GM23248 (cell line): Measurements from ENCODE around the gene MTSS2. TPM values are rescaled to one million over a fixed set of nuclear protein-coding genes. Genes with fewer than 3 reads are reported as not detected.

ENCODE experiments used
- DNase-seq: peaks from one replicate; pipeline ENCODE4 v3.0.0-alpha.2; 2015
- H2AFZ ChIP-seq: fragments of 200-600 bp; sonication (generic); 2 replicates; pipeline ENCODE4 v1.6.1; 2016; ENCODE audit warnings: antibody characterized with exemption
- H3F3A ChIP-seq: fragments of 200-600 bp; sonication (generic); 2 replicates; pipeline ENCODE4 v1.6.1; 2016; ENCODE audit warnings: mild to moderate bottlenecking, antibody characterized with exemption, mixed run types; ENCODE audit not compliant: insufficient read depth
- H3K27ac ChIP-seq: fragments of 200-600 bp; sonication (generic); 2 replicates; pipeline ENCODE4 v1.5.1; 2016; ENCODE audit warnings: mild to moderate bottlenecking
- H3K27me3 ChIP-seq: fragments of 200-600 bp; sonication (generic); replicated peaks from 2 replicates; pipeline ENCODE4 v1.6.1; 2016; ENCODE audit warnings: mild to moderate bottlenecking; ENCODE audit not compliant: insufficient read depth
- H3K36me3 ChIP-seq: fragments of 200-600 bp; sonication (generic); 2 replicates; pipeline ENCODE4 v1.6.1; 2016; ENCODE audit warnings: low read depth, mild to moderate bottlenecking
- H3K4me1 ChIP-seq: fragments of 200-600 bp; sonication (generic); 2 replicates; pipeline ENCODE4 v1.6.1; 2016; ENCODE audit warnings: mild to moderate bottlenecking; ENCODE audit not compliant: insufficient read depth
- H3K4me2 ChIP-seq: fragments of 200-600 bp; sonication (generic); one replicate; pipeline ENCODE4 v1.6.1; 2016; ENCODE audit warnings: mild to moderate bottlenecking; ENCODE audit not compliant: unreplicated experiment
- H3K4me3 ChIP-seq: fragments of 200-600 bp; sonication (generic); 2 replicates; pipeline ENCODE4 v1.5.1; 2016; ENCODE audit warnings: mild to moderate bottlenecking
- H3K79me2 ChIP-seq: fragments of 200-600 bp; sonication (generic); 2 replicates; pipeline ENCODE4 v1.6.1; 2016; ENCODE audit warnings: mild to moderate bottlenecking; ENCODE audit not compliant: insufficient read depth
- H3K9ac ChIP-seq: fragments of 200-600 bp; sonication (generic); 2 replicates; pipeline ENCODE4 v1.6.1; 2016; ENCODE audit warnings: mild to moderate bottlenecking
- H3K9me2 ChIP-seq: fragments of 200-600 bp; sonication (generic); 2 replicates; pipeline ENCODE4 v1.6.1; 2016; ENCODE audit warnings: mixed run types, mild to moderate bottlenecking, moderate library complexity; ENCODE audit not compliant: insufficient read depth
- H3K9me3 ChIP-seq: fragments of 200-600 bp; sonication (generic); one replicate; pipeline ENCODE4 v1.6.1; 2017; ENCODE audit warnings: low read depth
- H4K20me1 ChIP-seq: fragments of 200-600 bp; sonication (generic); 2 replicates; pipeline ENCODE4 v1.6.0; 2016; ENCODE audit not compliant: insufficient read depth
- EZH2 ChIP-seq: fragments of 200-600 bp; sonication (generic); IDR thresholded peaks from 2 replicates; pipeline ENCODE4 v1.6.1; 2018; ENCODE audit warnings: antibody characterized with exemption, mild to moderate bottlenecking; ENCODE audit not compliant: insufficient read depth, poor library complexity, severe bottlenecking
- EZH2phosphoT487 ChIP-seq: fragments of 200-600 bp; sonication (generic); IDR thresholded peaks from 2 replicates; pipeline ENCODE4 v1.6.1; 2018; ENCODE audit warnings: antibody characterized with exemption, moderate library complexity, mild to moderate bottlenecking, low read depth; ENCODE audit not compliant: insufficient read depth
- WGBS, 2 experiments: methylation state at CpG; one replicate each; pipeline ENCODE4 v1.1.6; 2015 to 2017; ENCODE audit warnings: low lambda C conversion rate in 2 of 2, low coverage in 1 of 2; ENCODE audit errors: missing lambda C conversion rate in 2 of 2; 5-methylcytosine and 5-hydroxymethylcytosine counted together
- in situ Hi-C: fragments of 300-500 bp; cut with MboI; formaldehyde crosslinking; loops from 2 replicates; pipeline ENCODE4 v1.15.0; 2020
- polyA plus RNA-seq: library from polyadenylated mRNA; unstranded; fragments of >200 nt; fragmentation: Nextera tagmentation; extraction: Ambion mirVana; gene quantifications from 2 replicates; pipeline ENCODE4 v1.2.1, GENCODE V29; 2016
- total RNA-seq: library from RNA; depleted of rRNA; stranded (reverse); fragments of >200 nt; shearing (Covaris generic); gene quantifications from 2 replicates; pipeline ENCODE4 v1.2.3, GENCODE V29; 2014

Gene MTSS2
- total and polyA plus RNA-seq, 2 experiments from 2014 or later = 0.44 to 23.7 TPM

DNA sequence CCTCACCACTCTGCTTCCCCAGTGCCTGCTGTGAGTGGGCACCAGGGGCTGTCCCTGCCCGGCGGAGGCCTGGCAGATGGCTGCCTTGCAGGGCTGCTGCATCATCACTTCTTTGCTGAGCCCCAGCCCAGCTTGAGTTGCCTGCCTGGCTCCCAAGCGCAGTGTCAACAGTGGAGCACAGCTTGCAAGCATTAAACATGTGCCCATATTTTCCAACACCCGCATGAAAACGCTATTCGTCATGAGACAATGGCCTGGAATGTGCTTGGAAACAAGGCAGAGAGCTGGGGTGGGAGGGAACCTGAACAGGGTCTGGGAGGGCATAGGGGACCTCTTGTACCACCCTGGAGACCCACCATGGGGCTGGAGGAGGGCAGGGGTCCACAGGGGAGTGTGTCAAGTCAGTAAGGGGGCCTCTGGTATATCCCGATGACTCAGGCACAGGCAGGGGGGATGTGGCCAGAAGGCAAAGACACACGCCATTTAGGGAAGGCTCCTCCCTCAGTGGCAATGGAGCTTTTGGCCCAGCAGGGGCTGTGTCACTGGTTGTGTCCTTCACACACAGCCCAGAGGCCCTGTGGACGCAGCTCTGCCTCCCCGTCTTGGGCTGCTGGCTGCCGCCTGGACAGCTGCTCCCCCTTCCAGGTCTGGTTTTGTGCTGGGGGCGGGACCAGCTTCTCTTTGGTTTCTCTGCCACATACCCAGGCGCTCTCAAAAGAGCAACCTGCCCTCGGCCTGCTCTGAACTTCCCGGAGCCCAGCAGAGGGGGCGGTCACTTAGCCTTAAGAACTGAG, 17.4 kb upstream of the MTSS2 start:
- Histone ChIP-seq H3K4me3 (no peak overlapping the region), H3K4me2 (peak overlapping the region; percentile 38), H3K36me3 (no peaks in the 10 kb centered on the region), H3K27ac (peak overlapping the region; percentile 98), H3F3A (peaks cover 28% of the 10 kb centered on the region), H2AFZ (peak overlapping the region; percentile 58), H3K9me2 (no peaks in the 10 kb centered on the region), H3K4me1 (peaks cover 56% of the 10 kb centered on the region), H3K9ac (peak overlapping the region; percentile 80), H3K9me3 (no peaks in the 10 kb centered on the region), H3K79me2 (no peaks in the 10 kb centered on the region), H3K27me3 (no peaks in the 10 kb centered on the region), H4K20me1 (no peaks in the 10 kb centered on the region)
- peak; percentile 99 for DNase-seq
- in situ Hi-C loops = no loop called here
- 2 to 3% methylated on average over 15 of the region's 16 CpGs for WGBS, 2 experiments
- TF ChIP-seq EZH2 (no peak), EZH2phosphoT487 (no peak)

GRCh38 chr16:70702624-70703023, 16.8 kb upstream of the MTSS2 start:
- Histone ChIP-seq H3K4me2 (peak overlapping the region; percentile 38), H3K9me2 (no peaks in the 10 kb centered on the region)
- in situ Hi-C loops = no loop called here

GRCh38 chr16:70701998-70702397, 16.1 kb upstream of the MTSS2 start:
- Histone ChIP-seq H3F3A (peaks cover 27% of the 10 kb centered on the region), H3K4me2 (no peak overlapping the region), H3K4me3 (no peak overlapping the region), H4K20me1 (no peaks in the 10 kb centered on the region), H3K9me2 (no peaks in the 10 kb centered on the region), H3K9me3 (no peaks in the 10 kb centered on the region), H3K27ac (peak overlapping the region; percentile 98), H2AFZ (no peak overlapping the region), H3K4me1 (peaks cover 54% of the 10 kb centered on the region), H3K9ac (peak overlapping the region; percentile 80), H3K36me3 (no peaks in the 10 kb centered on the region), H3K79me2 (no peaks in the 10 kb centered on the region), H3K27me3 (no peaks in the 10 kb centered on the region)
- in situ Hi-C loops = no loop called here
- WGBS, 2 experiments = 80 to 87% methylated on average over 8 of the region's 8 CpGs
- TF ChIP-seq EZH2phosphoT487 (no peak), EZH2 (no peak)
- DNase-seq = no peak

More at GRCh38 chr16:70702624-70703023, 16.8 kb upstream of the MTSS2 start:
- H3K36me3 ChIP-seq = no peaks in the 10 kb centered on the region
- peaks cover 28% of the 10 kb centered on the region for H3F3A ChIP-seq
- H2AFZ ChIP-seq = 0 out of 2 replicates have a peak overlapping the region, but pooled peaks have one; percentile 58
- H3K9me3 ChIP-seq = no peaks in the 10 kb centered on the region
- WGBS, 2 experiments = 68 to 69% methylated on average over 8 of the region's 8 CpGs
- H3K4me3 ChIP-seq = no peak overlapping the region
- H3K9ac ChIP-seq = peak overlapping the region; percentile 80
- no peaks in the 10 kb centered on the region for H3K27me3 ChIP-seq
- no peak for TF ChIP-seq EZH2
- no peak for TF ChIP-seq EZH2phosphoT487
- no peaks in the 10 kb centered on the region for H4K20me1 ChIP-seq
- peaks cover 54% of the 10 kb centered on the region for H3K4me1 ChIP-seq
- peak overlapping the region; percentile 98 for H3K27ac ChIP-seq
- H3K79me2 ChIP-seq = no peaks in the 10 kb centered on the region
- DNase-seq = no peak

GRCh38 chr16:70701596-70701995, 15.7 kb upstream of the MTSS2 start:
- Histone ChIP-seq H3K36me3 (no peaks in the 10 kb centered on the region), H3K4me3 (no peak overlapping the region), H3K27ac (peak overlapping the region; percentile 98), H3K9me3 (no peaks in the 10 kb centered on the region), H3K9me2 (no peaks in the 10 kb centered on the region), H3K4me2 (no peak overlapping the region), H3K4me1 (peaks cover 52% of the 10 kb centered on the region), H3K79me2 (no peaks in the 10 kb centered on the region), H3K27me3 (no peaks in the 10 kb centered on the region), H3K9ac (peak overlapping the region; percentile 80), H4K20me1 (no peaks in the 10 kb centered on the region), H3F3A (peaks cover 23% of the 10 kb centered on the region), H2AFZ (no peak overlapping the region)
- in situ Hi-C loops = no loop called here
- DNase-seq = no peak
- WGBS, 2 experiments = 71 to 73% methylated on average over 9 of the region's 9 CpGs
- no peak for TF ChIP-seq EZH2
